HEK293 (cell line): ENCODE measurements around the gene DNAH9.

Experiments
- GLIS2 ChIP-seq: fragments of 450-650 bp; formaldehyde crosslinking; IDR thresholded peaks from 2 replicates; pipeline ENCODE4 v1.5.1; 2016; ENCODE audit warnings: missing biosample characterization, missing genetic modification characterization
- SP2 ChIP-seq: fragments of 450-650 bp; formaldehyde crosslinking; IDR thresholded peaks from 2 replicates; pipeline ENCODE4 v1.5.1; 2016; ENCODE audit warnings: missing biosample characterization, missing genetic modification characterization
- ZBTB17 ChIP-seq: fragments of 450-650 bp; formaldehyde crosslinking; IDR thresholded peaks from 2 replicates; pipeline ENCODE4 v1.5.1; 2016; ENCODE audit warnings: missing biosample characterization, missing genetic modification characterization
- ZBTB21 ChIP-seq: fragments of 450-650 bp; formaldehyde crosslinking; IDR thresholded peaks from 2 replicates; pipeline ENCODE4 v1.5.1; 2017; ENCODE audit warnings: missing biosample characterization, missing genetic modification characterization
- ZFP41 ChIP-seq: fragments of 450-650 bp; formaldehyde crosslinking; IDR thresholded peaks from 2 replicates; pipeline ENCODE4 v1.5.1; 2016; ENCODE audit warnings: missing biosample characterization, missing genetic modification characterization, borderline replicate concordance
- ZNF292 ChIP-seq: fragments of 450-650 bp; formaldehyde crosslinking; IDR thresholded peaks from 2 replicates; pipeline ENCODE4 v1.5.1; 2016; ENCODE audit warnings: low read depth, missing biosample characterization, missing genetic modification characterization, borderline replicate concordance
- ZNF433 ChIP-seq: fragments of 450-650 bp; formaldehyde crosslinking; IDR thresholded peaks from 2 replicates; pipeline ENCODE4 v1.5.1; 2016; ENCODE audit warnings: missing biosample characterization, missing genetic modification characterization, low read depth
- ZNF530 ChIP-seq: fragments of 450-650 bp; formaldehyde crosslinking; IDR thresholded peaks from 2 replicates; pipeline ENCODE4 v1.5.1; 2016; ENCODE audit warnings: low read depth, missing biosample characterization, missing genetic modification characterization
- ZNF658 ChIP-seq: fragments of 450-650 bp; formaldehyde crosslinking; IDR thresholded peaks from 2 replicates; pipeline ENCODE4; 2016; ENCODE audit warnings: missing biosample characterization, missing genetic modification characterization
- TF ChIP-seq, protein P1 (sequence below): fragments of 450-650 bp; formaldehyde crosslinking; IDR thresholded peaks from 2 replicates; pipeline ENCODE4 v1.5.1; 2016; ENCODE audit warnings: missing biosample characterization, missing genetic modification characterization, low read depth
- TF ChIP-seq, protein P2 (sequence below): fragments of 450-650 bp; formaldehyde crosslinking; IDR thresholded peaks from 2 replicates; pipeline ENCODE4 v1.5.1; 2016; ENCODE audit warnings: missing biosample characterization, missing genetic modification characterization
- TF ChIP-seq, protein P3 (sequence below): sonication (generic); formaldehyde crosslinking; IDR thresholded peaks from 2 replicates; pipeline ENCODE4 v1.8.1; 2022; ENCODE audit warnings: mild to moderate bottlenecking, moderate library complexity, missing genetic modification reagents
- TF ChIP-seq, protein P4 (sequence below): fragments of 450-650 bp; formaldehyde crosslinking; IDR thresholded peaks from 2 replicates; pipeline ENCODE4 v1.5.1; 2016; ENCODE audit warnings: missing biosample characterization, missing genetic modification characterization

DNA sequence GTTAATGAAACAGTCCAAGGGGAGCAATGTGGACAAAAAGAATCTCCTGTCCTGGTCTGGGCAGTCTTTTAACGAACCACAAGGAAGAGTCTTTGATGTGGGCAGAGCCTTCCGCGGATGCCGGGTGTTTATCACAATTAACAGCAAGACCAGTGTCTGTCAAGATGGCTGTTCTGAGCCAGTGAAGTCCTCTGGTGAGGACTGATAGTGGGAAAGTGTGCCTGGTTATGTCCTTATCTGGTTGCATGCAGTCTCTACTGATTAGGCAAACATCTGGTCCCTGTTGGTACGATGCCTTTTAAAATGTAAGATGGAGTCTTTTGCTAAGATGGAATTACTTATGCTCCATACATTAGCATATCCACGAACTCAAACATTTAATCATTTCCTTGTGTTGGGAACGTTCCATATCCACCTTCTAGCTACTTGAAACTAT lies 310.5 kb downstream of the DNAH9 start:
- TF ChIP-seq ZNF658 (tag by site-specific recombination) (no peak), SP2 (no peak), ZBTB21 (no peak), GLIS2 (tag by site-specific recombination) (no peak), ZNF433 (tag by site-specific recombination) (no peak), ZNF530 (tag by site-specific recombination) (no peak), ZBTB17 (no peak), ZNF292 (no peak), ZFP41 (tag by site-specific recombination) (no peak)
- TF ChIP-seq, protein P1, sequence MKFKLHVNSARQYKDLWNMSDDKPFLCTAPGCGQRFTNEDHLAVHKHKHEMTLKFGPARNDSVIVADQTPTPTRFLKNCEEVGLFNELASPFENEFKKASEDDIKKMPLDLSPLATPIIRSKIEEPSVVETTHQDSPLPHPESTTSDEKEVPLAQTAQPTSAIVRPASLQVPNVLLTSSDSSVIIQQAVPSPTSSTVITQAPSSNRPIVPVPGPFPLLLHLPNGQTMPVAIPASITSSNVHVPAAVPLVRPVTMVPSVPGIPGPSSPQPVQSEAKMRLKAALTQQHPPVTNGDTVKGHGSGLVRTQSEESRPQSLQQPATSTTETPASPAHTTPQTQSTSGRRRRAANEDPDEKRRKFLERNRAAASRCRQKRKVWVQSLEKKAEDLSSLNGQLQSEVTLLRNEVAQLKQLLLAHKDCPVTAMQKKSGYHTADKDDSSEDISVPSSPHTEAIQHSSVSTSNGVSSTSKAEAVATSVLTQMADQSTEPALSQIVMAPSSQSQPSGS (tag by site-specific recombination) = no peak
- TF ChIP-seq, protein P2, sequence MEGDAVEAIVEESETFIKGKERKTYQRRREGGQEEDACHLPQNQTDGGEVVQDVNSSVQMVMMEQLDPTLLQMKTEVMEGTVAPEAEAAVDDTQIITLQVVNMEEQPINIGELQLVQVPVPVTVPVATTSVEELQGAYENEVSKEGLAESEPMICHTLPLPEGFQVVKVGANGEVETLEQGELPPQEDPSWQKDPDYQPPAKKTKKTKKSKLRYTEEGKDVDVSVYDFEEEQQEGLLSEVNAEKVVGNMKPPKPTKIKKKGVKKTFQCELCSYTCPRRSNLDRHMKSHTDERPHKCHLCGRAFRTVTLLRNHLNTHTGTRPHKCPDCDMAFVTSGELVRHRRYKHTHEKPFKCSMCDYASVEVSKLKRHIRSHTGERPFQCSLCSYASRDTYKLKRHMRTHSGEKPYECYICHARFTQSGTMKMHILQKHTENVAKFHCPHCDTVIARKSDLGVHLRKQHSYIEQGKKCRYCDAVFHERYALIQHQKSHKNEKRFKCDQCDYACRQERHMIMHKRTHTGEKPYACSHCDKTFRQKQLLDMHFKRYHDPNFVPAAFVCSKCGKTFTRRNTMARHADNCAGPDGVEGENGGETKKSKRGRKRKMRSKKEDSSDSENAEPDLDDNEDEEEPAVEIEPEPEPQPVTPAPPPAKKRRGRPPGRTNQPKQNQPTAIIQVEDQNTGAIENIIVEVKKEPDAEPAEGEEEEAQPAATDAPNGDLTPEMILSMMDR = no peak
- TF ChIP-seq, protein P3, sequence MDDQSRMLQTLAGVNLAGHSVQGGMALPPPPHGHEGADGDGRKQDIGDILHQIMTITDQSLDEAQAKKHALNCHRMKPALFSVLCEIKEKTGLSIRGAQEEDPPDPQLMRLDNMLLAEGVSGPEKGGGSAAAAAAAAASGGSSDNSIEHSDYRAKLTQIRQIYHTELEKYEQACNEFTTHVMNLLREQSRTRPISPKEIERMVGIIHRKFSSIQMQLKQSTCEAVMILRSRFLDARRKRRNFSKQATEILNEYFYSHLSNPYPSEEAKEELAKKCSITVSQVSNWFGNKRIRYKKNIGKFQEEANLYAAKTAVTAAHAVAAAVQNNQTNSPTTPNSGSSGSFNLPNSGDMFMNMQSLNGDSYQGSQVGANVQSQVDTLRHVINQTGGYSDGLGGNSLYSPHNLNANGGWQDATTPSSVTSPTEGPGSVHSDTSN (CRISPR knock-in tag) = no peak
- TF ChIP-seq, protein P4, sequence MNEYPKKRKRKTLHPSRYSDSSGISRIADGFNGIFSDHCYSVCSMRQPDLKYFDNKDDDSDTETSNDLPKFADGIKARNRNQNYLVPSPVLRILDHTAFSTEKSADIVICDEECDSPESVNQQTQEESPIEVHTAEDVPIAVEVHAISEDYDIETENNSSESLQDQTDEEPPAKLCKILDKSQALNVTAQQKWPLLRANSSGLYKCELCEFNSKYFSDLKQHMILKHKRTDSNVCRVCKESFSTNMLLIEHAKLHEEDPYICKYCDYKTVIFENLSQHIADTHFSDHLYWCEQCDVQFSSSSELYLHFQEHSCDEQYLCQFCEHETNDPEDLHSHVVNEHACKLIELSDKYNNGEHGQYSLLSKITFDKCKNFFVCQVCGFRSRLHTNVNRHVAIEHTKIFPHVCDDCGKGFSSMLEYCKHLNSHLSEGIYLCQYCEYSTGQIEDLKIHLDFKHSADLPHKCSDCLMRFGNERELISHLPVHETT = no peak
